Measurements from ENCODE around the gene SULT4A1.

GRCh38 chr22:43888740-43889139 is 26.4 kb upstream of the SULT4A1 start:
- no peak for TF ChIP-seq POLR2AphosphoS5 (IDR thresholded peaks at IDR 0.05; ENCODE audit: low read depth)
- no peak for TF ChIP-seq CTCF (conservative IDR thresholded peaks at IDR 0.05; ENCODE audit: low read depth in 2 of 2)
- no peak for TF ChIP-seq ZNF114 (CRISPR knock-in tag; IDR thresholded peaks at IDR 0.05)
- TF ChIP-seq STAT1 (IDR thresholded peaks at IDR 0.05; ENCODE audit: unreplicated experiment): no peak
- TF ChIP-seq EZH2 (IDR thresholded peaks at IDR 0.05; ENCODE audit: low read depth, unreplicated experiment): no peak
- TF ChIP-seq JUNB (IDR thresholded peaks at IDR 0.05; ENCODE audit: unreplicated experiment): no peak
- TF ChIP-seq EZH2phosphoT487 (IDR thresholded peaks at IDR 0.05; ENCODE audit: unreplicated experiment): no peak
- no peak for TF ChIP-seq REST (IDR thresholded peaks at IDR 0.05; ENCODE audit: unreplicated experiment)
- TF ChIP-seq CREB1 (CRISPR knock-in tag; IDR thresholded peaks at IDR 0.05; ENCODE audit: low read depth): no peak
- no peak for TF ChIP-seq ZNF331 (CRISPR knock-in tag; IDR thresholded peaks at IDR 0.05; ENCODE audit: low read depth)
- TF ChIP-seq ETS1 (IDR thresholded peaks at IDR 0.05): no peak
- TF ChIP-seq NANOG (IDR thresholded peaks at IDR 0.05; ENCODE audit: borderline replicate concordance): no peak

All from GM23338 (cell line).